Fibroblast of skin of abdomen (primary cell): ENCODE data around the gene FXYD5.
"Not testable (repeated sequence)": the region's sequence is repeated elsewhere in the genome, so short reads cannot be mapped to it uniquely, and the experiment has no call there.

Experiments
- DNase-seq: peaks from one replicate; pipeline ENCODE4 v3.0.0-alpha.2; 2013

FXYD5 gene

DNA sequence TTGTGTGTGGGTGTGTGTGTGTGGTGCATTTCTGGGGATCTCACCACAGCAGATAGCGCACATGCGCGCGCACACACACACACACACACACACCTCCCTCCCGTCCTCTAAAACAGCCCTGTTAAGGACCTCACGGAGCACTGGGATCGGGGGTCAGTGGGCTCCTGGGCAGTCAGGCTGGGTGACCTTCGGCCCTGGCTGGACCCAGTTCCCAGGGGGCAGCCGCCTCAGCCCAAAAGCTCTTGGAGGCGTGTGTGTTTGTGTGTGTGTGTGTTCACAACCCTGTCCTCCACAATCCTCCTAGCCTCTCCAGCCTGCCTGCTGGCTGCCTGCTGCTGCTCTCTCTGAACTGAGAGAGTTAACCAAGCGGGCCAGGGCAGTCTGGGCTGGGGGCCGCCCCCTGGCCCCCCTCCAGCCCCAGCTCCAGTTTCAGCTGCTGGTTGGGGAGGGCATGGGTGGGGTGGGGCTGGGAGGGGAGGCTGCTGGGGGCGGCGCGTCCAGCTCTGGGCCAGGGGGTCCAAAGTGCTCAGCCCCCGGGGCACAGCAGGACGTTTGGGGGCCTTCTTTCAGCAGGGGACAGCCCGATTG lies 16.1 kb upstream of the FXYD5 start, which contains the start of gene FXYD1:
Gene FXYD1 (plus strand): TSS at position 520 of the 588 bp plus-strand sequence. CDS start 1,256 bp downstream, outside the sequence.
- DNase-seq = no peak

DNA sequence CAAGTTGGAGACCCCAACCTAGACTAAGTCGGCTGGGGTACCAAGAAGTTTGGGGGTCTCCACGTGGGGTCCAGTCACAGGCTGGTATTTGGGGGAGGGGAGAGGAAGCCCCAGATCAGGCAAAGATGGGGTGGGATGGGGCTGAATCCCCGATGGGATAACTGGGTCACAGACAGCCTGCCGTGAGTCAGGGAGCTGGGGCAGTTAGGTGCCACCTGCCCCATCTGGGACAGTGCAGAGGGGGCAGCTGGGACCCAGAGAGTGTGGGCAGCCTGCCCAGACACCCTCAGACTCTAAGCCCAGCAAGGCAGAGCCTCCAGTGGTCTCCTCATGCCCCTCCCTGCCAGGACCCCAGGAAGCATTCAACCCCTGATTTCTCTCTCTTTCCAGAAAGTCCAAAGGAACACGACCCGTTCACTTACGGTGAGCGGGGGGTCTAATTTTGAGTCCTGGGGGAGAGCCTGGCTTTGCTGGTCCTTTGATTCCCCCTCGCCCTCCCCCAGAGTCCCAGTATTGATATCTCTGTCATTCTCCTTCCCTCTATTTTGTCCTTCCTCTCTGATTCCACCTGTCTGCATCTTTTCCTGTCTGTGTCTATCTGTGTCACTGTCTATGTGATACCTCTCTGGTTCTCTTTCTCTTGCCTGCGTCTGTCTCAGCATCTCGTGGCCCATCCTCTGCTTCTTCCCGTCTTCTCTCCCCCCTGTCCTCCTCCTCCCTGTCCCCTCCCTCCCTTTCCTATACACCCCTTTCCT lies 14.2 kb upstream of the FXYD5 start:
- no peak for DNase-seq

DNA sequence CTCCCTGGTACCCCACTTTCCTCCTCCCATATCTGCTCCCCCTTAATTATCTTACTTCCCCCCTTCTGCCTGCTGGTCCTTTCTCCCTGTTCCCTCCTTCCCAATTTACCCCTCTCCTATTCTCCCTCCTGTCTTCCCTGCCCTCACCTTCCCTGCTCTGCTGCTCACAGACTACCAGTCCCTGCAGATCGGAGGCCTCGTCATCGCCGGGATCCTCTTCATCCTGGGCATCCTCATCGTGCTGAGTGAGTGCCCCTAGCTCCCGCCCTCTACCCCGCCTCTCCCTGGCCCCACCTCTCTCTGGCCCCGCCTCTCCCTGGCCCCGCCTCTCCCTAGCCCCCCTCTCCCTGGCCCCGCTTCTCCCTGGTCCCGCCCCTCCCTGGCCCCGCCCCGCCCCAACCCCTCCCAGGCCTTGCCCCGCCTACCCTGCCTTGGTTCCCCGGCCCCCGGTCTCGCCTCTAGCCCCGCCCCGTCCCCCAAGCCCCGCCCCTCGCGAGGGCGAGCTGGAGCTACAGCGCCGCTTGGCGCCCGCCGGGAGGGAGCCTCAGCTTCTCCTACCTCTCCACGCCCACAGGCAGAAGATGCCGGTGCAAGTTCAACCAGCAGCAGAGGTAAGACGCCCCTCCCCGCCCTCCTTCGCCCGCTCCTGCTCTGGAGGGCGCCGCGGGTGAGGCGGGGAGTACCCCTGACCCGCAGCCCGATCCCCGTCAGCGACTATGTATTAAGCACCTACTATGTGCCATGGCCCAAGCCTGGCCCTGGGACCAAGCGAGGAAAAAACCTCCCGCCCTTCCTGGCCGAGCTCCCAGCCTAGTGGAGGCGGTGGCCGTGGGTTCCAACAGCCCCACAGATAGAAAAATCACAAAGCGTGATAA lies 13.3 kb upstream of the FXYD5 start:
- DNase-seq = peak; percentile 84

DNA sequence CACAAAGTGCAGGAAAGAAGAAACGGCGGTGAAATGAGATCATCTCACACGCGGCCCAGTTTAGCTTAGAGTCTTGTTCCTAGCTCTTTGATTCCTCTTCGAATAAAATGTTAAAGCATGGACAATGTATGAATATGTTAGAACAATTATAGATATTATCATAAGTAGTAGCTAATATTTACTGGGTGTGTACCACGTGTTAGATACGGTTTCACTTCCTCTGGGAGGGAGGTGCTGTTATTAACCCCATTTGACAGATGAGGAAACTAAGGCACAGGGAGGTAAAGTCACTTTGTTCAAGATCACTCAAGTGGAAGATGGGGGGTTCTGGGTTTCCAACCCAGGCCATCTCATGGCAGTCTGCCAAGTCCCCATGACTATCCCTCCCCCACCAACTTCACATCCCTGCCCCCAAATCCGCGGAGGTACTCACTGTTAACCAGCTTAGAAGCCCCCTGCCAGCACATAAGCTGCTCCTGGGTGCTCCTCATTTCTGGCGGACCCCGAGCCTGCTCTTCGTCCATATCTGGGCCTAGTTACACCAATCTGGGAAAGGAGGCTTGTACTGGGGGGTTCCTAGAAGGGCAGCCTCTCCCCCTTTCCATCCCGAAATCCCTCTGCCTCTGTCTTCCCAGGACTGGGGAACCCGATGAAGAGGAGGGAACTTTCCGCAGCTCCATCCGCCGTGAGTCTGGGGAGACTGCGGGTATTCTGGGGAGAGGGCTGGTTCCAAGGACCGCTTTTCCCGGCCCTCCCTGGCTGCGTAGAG lies 12.5 kb upstream of the FXYD5 start:
- DNase-seq = no peak

DNA sequence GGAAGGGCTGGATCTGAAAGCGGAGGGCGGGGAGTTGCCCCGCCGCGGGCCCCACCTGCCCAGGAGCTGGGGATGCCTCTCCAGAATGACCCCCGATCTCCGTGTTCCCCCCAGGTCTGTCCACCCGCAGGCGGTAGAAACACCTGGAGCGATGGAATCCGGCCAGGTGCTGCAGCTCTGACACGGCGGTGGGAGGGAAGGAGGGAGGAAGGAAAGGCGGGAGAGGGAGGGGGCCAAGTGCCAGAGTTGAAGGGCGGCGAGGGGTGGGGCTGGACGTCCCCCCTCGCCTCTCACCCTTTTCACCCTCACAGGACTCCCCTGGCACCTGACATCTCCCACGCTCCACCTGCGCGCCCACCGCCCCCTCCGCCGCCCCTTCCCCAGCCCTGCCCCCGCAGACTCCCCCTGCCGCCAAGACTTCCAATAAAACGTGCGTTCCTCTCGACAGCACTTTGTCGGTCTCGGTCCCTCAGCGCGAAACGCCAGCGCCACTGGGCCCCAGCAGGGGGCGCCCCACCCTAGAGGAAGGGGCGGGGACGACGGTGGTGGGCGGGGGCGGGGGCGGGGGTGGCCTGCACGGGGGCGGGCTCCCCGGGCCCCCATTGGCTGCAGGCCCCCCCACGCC lies 11.8 kb upstream of the FXYD5 start:
- peak; percentile 30 for DNase-seq

DNA sequence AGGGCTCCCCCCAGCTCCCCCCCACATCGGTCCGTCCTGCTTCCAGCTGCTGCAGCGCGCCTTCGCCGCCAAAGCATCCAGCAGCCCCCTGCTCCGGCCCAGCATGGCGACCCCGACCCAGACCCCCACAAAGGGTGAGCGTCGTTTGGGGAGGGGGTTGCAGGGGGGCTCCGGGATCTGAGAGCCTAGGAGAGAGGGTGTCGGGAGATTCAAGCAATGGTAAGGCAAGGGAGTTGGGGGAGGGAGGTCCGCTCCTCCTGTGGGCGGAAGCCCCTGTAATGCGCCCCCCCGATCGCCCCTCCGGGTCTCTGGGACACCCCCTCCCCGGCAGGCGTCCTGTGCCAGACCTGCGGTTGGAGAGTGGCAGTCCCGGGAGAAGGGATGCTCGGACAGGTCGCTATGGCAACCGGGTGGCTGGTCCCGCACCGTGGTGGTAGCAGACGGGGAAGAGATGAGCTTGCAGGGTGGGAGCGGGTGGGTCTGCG lies 11.3 kb upstream of the FXYD5 start, which contains the start of gene FXYD7:
Gene FXYD7 (plus strand): TSS at position 25 of the 485 bp plus-strand sequence. CDS start 79 bp downstream, at position 104.
- DNase-seq = no peak

DNA sequence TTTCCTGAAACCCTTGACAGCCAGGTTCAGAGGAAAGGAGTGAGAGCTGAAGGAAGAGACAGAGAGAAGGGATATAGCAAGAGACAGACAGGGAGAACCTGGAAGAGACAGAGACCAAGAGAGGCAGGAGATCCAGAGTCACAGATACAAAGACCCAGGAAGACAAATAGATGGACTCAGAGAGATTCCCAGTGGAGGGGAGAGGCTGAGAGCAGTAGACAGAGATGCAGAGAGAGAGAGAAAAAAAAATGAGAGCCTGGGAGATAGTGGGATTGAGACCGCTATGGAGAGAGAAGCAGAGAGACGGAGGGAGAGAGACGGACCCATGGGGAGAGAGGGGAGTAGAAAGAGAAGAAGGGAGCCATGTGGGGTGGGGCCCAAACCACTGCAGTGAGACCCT lies 10.7 kb upstream of the FXYD5 start:
- DNase-seq = no peak

DNA sequence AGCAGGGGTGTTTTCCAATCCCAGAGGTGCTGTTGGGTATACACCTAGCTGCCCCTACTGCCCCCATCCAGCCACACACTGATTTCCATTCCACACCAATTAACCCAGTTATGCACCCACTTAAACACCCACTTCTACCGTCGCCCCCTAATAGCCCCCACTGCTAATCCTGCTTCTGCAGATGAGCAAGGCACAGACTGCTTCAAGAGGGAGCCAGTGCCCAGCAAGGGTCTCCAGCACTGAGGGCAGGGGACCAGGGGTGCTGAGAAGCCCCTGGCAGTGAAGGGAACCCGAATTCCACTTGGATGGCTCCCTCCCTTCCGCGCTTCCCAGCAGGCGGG lies 10.3 kb upstream of the FXYD5 start:
- no peak for DNase-seq

DNA sequence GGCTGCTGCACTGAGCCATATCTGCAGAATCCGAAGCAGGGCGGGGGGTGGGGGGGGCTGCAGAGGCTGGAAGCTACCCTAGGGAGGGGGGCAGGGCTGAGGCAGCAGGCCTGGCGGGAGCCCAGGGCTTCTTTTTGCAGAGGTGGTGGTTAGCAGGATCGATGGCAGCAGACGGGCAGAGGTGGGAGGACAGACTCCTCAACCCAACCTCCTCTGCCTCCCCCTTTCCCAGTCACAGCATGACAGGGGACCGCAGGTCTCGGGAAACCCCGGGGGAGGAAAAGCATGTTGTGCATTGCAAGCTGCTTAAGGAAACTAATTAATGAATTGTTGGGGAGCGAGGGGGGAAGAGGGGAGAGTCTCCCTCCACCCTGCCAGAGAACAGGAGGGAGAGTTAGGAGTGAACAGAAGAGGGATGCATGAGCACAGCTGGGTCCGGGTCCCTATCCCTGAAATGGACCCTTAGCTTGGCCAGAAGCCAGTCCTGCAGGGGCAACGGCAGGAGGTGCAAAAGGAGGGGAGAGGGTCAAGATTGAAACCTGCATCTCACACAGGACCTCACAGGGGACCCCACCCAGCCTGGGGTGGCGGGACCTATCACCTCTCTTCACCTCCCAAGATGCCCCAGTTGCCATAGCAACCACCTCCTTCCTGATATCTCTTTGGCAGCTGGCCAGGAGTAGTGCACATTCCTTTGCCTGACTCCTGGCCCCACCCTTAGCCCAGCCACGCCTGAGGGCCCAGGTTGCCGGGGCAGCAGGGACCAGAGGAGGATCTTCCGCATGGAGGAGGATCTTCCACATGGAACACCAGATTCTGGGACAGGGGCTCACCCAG lies 9.7 kb upstream of the FXYD5 start:
- no peak for DNase-seq

DNA sequence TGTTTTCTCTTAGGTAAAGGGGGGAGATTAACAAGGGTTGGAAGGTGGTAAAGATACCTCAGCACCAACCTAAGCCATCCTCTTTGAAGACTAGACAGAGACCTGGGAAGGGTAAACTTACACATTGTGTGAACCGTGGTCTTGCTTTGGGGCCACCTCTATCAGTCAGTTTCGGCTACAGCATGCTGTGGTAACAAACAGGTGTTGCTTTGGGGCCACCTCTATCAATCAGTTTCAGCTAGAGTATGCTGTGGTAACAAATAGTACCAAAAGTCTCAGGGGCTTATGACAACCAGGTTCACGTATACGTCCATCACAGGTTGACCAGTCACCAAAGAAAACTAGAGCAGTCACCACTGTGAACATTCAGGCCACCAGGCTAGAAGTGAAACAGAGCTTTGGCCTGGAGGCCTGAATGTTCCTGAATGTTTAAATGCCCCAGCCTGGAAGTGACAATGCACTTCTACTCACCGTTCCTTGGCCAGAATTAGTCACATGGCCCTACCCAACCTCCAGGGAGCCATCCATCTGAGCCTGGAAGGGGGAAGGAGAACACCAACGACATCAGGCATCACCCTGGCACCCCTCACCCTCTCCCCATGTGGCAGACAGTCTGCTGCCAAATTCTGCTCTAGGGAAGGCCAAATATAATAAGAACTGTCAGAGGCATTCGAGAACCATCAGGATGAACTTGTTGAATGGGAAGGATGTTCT lies 7.6 kb upstream of the FXYD5 start:
- no peak for DNase-seq

DNA sequence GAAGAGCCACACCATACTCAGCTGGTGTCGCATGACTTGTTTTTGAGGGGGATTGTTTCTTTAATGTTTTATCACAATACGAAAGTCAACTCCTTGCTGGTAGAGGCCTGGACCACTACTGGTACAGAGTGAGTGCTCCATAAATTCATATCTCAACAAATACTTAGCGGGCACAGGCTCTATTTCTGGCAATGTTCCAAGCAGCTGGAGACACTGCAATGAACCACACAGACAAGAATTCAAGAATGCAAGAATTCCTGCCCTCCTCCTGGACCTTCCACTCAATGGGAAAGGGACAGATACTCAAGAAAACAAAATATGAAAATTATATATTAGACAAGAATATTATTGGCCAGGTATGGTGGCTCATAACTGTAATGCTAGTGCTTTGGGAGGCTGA lies 5.1 kb upstream of the FXYD5 start:
- DNase-seq = no peak

DNA sequence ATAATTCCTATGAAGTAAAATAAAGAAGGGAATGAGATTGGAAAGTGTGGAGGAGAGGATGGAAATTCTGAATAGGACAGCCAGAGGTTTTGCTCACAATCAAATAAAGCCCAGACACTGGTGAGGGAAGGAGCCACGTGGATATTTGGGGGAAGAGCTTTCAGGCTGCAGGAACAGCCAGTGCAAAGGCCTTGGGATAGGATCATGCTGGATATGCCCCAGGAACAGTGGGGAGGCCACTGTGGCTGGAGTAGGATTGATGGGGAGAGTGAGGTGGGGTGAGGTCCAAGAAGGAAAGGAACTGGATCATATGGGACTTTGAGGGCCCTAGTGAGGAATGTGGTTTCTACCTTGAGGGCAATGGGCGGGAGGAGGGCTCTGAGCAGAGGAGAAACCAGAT lies 4.1 kb upstream of the FXYD5 start:
- no peak for DNase-seq

DNA sequence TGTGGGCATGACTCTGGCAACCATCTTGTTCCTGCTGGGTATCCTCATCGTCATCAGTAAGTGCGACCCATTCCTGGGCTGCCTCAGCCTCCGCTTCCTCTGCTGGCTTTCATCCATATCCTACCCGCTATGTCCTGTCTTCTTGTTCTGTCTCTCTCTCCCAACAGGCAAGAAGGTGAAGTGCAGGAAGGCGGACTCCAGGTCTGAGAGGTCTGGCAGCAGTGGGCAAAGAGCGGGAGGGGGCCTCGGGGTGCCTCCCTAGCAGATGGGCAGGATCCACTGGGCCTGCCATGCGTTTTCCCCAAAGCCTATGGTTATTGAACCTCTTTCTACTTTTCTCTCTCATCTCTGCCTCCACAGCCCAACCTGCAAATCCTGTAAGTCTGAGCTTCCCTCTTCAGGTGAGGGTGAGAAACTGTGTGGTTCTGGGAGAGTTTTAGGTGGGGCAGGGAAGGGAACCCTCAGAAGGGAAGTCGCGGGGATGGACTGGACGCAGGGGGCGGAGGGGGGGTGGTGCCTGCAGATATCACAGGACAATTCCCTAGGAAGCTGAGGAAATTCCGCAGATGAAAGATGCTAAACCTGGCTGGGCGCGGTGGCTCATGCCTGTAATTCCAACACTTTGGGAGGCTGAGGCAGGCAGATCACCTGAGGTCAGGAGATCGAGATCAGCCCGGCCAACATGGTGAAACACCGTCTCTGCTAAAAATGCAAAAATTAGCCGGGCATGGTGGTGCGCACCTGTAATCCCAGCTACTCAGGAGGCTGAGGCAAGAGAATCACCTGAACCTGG lies 3.1 kb upstream of the FXYD5 start:
- no peak for DNase-seq

DNA sequence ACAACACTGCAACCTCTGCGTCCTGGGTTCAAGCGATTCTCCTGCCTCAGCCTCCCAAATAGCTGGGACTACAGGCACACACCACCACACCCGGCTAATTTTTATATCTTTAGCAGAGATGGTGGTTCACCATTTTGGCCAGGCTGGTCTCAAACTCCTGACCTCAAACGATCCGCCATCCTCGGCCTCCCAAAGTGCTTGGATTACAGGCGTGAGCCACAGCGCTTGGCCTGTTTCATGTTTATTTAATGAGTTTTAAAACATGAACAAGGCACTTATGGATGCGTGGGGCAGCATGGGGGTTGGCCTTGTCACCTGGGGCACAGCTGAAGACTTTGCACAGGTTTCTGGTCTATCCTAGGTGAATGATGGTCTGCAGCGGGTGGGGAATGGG lies 1.4 kb upstream of the FXYD5 start:
- not testable (repeated sequence) for DNase-seq

DNA sequence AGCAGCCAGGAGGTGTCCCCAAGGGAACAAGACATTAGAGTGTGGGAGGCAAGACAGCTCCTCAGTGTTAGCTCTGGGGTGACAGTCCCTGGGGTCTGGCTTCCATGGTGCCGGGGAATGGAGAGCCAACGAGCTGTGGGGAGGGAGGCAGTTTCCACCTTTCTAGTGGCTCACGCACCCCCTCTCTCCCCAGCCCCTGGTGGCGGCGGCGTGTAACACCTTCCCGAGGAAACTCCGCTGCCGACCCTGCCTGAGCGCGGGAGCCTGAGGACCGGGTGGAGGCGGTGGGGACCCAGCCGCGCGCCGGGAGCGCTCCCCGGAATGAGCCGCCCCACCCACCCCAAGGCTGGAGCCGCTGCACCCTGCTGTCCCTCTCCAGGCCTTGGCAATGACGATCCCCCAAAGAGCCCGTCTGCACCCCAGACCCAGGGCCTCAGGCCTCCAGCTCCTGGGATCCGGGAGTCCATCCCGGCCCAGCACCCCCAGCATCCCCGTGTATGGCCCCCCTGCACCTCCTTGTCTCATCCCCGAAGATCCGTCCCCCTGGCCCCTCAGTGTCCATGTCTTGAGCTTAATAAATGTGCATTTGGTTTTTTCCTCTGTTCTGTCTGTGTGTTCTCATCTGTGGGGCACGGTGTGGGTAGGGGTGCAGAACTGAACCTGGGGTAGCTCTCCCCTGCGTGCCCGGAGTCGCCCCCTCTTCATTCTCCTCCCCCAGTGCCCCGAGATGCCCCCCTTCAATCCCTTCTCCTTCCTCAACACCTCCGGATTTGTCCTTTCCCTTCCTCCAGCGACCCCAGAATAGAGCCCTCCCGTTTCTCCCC lies 622 bp upstream of the FXYD5 start:
- peak; percentile 35 for DNase-seq

DNA sequence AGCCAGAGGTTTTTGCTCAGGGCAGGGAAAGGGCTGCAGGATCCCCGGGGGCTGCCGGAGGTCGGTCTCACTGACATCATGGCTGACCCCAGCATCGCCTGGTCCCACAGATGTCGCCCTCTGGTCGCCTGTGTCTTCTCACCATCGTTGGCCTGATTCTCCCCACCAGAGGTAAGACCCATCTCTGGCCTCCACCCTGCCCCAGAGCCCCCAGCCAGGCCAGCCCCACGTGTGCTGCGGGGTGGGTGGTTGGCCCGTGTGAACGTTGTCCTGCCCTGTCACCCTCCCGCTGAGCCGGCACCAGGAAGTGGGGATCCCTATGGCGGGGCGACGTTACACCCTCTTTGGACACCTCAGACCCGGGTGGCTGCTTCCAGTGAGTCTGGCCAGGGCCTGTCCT lies 906 bp downstream of the FXYD5 start:
- no peak for DNase-seq

DNA sequence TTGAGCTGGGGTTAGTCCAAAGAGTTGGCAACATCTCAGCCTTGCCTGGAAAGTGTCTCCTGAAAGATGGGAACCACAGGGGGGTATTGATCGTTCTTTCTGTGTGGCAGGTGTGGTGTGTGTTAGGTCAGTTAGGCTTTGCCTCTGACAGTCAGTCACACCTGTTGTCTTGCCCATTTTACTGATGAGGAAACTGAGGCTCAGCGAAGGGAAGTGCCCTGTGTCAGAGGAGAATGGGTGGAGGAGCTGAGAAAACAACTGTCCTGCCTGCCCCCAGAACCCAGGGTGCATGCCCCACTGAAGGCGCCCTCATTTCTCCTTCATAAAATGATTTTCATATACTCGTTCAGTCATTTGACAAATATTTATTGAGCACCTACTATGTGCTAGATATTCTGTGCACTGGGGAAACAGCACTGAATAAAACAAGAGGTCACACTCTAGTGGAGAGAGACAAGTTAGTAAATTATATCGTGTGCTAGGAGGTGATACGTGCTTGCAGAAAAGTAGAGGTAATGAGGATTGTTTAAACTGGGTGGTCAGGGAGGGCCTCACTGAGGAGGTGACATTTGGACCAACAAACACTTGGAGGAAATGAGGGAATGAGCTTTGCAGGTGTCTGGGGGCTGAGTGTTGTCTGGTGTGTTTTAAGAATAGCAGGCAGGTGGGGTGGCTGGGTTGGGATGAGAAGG lies 1.6 kb downstream of the FXYD5 start:
- DNase-seq = no peak

DNA sequence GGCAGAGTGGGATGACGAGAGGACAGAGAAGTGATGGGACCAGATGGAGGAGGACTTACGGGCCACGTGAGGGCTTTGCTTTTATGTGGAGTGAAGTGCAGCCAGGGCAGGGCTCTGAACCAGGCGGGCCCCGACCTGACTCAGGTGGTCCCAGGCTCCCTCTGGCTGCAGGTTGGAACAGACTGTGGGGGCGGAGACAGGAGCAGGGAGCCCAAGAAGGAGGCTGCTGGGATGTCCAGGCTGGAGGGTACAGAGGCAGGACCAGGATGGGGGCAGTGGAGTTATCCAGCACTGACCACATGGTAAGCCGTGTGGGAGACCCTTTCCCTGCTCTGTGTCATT lies 2.1 kb downstream of the FXYD5 start:
- no peak for DNase-seq
